ENCODE measurements around the gene TMEM80. TPM values are rescaled to one million over a fixed set of nuclear protein-coding genes. Genes with fewer than 3 reads are reported as not detected.

The TMEM80 gene
- total and polyA plus RNA-seq, 2 donors, result 17.7 to 31.1 TPM

DNA sequence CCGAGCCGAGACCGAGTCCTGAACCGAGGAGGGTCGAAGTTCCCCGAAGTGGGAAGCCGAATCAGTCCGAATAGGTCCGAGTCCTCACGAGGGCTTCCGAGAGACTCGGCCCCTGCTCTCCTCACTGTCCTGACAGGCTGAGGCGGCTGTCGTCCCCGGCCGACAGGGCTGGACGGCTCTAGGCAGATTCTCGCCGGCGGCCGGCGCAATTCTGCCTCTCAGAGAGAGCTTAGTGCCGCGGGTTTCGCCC is 403 bp upstream of the TMEM80 start:
- H3K9me3 ChIP-seq (ENCODE audit: control insufficient read depth in 2 of 2, insufficient read depth in 1 of 2, low read length in 1 of 2), result peaks cover 0 to 2% of the 10 kb centered on the region in 2 donors
- peak overlapping the region; percentile 100 for H3K27ac ChIP-seq (ENCODE audit: low read depth in 1 of 2, low read length in 1 of 2)
- H3K27me3 ChIP-seq (ENCODE audit: control insufficient read depth in 2 of 2, insufficient read depth in 1 of 2, low read length in 1 of 2), result no peaks in the 10 kb centered on the region
- peak overlapping the region; percentile 82 to 95 for H3K4me3 ChIP-seq (ENCODE audit: low read length in 2 of 2)
- H3K36me3 ChIP-seq (ENCODE audit: control insufficient read depth in 2 of 2, insufficient read depth in 2 of 2, low read length in 1 of 2), result peaks cover 15 to 20% of the 10 kb centered on the region in 2 donors
- WGBS, result under 1% methylated on average over 25 of the region's 25 CpGs
- DNase-seq (ENCODE audit: low read depth in 6 of 9, low spot score in 9 of 9), result no peak
- H3K4me1 ChIP-seq (ENCODE audit: control insufficient read depth in 2 of 2, insufficient read depth in 2 of 2, low read length in 2 of 2), result peaks cover 19 to 62% of the 10 kb centered on the region in 2 donors

DNA sequence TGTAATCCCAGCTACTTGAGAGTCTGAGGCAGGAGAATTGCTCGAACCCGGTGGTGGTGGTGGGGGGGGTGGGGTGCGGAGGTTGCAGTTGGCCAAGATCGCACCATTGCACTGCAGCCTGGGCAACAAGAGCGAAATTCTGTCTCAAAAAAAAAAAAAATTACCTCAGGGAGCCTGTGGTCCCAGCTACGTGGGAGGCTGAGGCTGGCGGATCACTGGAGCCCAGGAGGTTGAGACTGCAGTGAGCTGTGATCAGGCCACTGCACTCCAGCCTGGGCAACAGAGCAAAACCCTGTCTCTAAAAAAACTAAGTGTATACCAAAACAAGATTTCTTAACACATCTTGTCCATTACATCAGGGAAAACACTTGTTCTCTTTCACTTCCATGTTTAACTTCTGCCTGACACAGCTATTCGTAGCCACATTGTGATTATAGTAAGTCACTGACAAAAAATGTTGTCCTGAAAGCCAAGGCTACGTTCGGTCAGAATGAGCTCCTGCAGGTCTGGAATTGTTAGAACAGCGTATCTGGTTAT is 1.4 kb downstream of the TMEM80 start:
- Histone ChIP-seq H3K4me3 (ENCODE audit: low read length in 2 of 2) (no peak overlapping the region), H3K27ac (ENCODE audit: low read depth in 1 of 2, low read length in 1 of 2) (peak overlapping the region in 1 of 2 donors; percentile 43), H3K27me3 (ENCODE audit: control insufficient read depth in 2 of 2, insufficient read depth in 1 of 2, low read length in 1 of 2) (no peaks in the 10 kb centered on the region), H3K4me1 (ENCODE audit: control insufficient read depth in 2 of 2, insufficient read depth in 2 of 2, low read length in 2 of 2) (peaks cover 19 to 45% of the 10 kb centered on the region in 2 donors), H3K36me3 (ENCODE audit: control insufficient read depth in 2 of 2, insufficient read depth in 2 of 2, low read length in 1 of 2) (peaks cover 15 to 24% of the 10 kb centered on the region in 2 donors), H3K9me3 (ENCODE audit: control insufficient read depth in 2 of 2, insufficient read depth in 1 of 2, low read length in 1 of 2) (peaks cover 0 to 2% of the 10 kb centered on the region in 2 donors)
- WGBS, result 92% methylated on average over 11 of the region's 11 CpGs
- no peak for DNase-seq (ENCODE audit: low read depth in 6 of 9, low spot score in 9 of 9)

DNA sequence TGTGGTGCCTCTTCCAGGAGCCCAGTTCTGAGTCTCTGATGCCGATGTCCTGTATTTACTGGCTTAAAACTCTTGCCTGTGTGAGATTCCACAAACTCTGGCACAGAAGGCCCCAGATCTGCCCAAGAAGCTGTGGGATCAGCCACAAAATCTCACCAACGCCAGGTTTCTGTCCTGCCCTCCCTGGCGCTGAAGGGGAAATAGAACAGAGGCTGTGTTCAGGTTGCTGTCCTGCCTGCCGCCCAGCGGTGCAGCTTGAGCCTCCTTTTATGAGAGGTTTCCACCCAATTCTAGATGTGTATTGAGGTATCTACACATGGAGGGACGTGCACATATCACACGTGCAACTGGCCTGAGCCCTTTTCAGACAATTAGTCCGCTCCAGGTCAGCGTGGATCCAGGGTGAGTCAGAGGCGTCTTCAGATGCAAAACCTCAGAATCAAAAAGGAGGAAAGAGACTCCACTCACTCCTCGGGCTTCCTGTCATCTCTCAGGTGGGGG is 2.2 kb downstream of the TMEM80 start:
- no peaks in the 10 kb centered on the region for H3K27me3 ChIP-seq (ENCODE audit: control insufficient read depth in 2 of 2, insufficient read depth in 1 of 2, low read length in 1 of 2)
- WGBS, result 83% methylated on average over 11 of the region's 11 CpGs
- H3K36me3 ChIP-seq (ENCODE audit: control insufficient read depth in 2 of 2, insufficient read depth in 2 of 2, low read length in 1 of 2), result peaks cover 24 to 30% of the 10 kb centered on the region in 2 donors
- H3K4me1 ChIP-seq (ENCODE audit: control insufficient read depth in 2 of 2, insufficient read depth in 2 of 2, low read length in 2 of 2), result peaks cover 19 to 36% of the 10 kb centered on the region in 2 donors
- H3K9me3 ChIP-seq (ENCODE audit: control insufficient read depth in 2 of 2, insufficient read depth in 1 of 2, low read length in 1 of 2), result peaks cover 0 to 2% of the 10 kb centered on the region in 2 donors
- H3K4me3 ChIP-seq (ENCODE audit: low read length in 2 of 2), result no peak overlapping the region
- no peak for DNase-seq (ENCODE audit: low read depth in 6 of 9, low spot score in 9 of 9)
- peak overlapping the region; percentile 38 to 43 for H3K27ac ChIP-seq (ENCODE audit: low read depth in 1 of 2, low read length in 1 of 2)

DNA sequence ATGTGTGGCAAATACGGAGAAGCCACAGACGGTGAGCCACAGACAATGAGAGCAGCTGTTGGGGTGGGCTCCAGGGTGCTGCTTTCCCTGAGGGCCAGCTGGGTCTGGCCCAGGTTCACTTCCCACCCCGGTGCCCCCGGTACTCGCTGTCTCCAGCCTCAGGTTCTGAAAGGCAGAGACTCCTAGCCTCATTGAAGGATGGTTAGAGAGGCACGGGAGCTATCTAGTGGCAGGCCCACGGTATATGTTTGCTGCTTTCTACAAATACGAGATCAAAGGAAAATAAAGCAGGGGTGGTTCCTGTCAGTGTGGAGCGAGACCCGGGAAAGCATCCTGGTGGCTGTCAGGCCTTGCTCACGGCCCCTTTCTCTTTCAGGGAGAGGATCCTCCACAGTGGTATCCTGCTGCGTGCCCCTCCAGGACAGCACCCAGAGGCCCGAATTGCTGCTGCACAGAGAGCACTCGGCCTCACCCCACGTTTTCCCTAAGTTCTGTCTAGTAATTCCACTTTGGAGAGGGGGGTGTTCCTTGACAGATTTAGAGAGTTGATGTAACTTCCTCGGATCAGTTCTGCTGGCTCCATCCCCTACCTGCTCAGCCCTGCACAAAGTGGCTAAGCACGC is 3.0 kb downstream of the TMEM80 start:
- DNase-seq (ENCODE audit: low read depth in 6 of 9, low spot score in 9 of 9), result no peak
- Histone ChIP-seq H3K4me3 (ENCODE audit: low read length in 2 of 2) (no peak overlapping the region), H3K36me3 (ENCODE audit: control insufficient read depth in 2 of 2, insufficient read depth in 2 of 2, low read length in 1 of 2) (peaks cover 30 to 31% of the 10 kb centered on the region in 2 donors), H3K27ac (ENCODE audit: low read depth in 1 of 2, low read length in 1 of 2) (peak overlapping the region in 1 of 2 donors; percentile 15), H3K4me1 (ENCODE audit: control insufficient read depth in 2 of 2, insufficient read depth in 2 of 2, low read length in 2 of 2) (peaks cover 13 to 29% of the 10 kb centered on the region in 2 donors), H3K9me3 (ENCODE audit: control insufficient read depth in 2 of 2, insufficient read depth in 1 of 2, low read length in 1 of 2) (peaks cover 0 to 2% of the 10 kb centered on the region in 2 donors), H3K27me3 (ENCODE audit: control insufficient read depth in 2 of 2, insufficient read depth in 1 of 2, low read length in 1 of 2) (no peaks in the 10 kb centered on the region)
- WGBS, result 88% methylated on average over 17 of the region's 17 CpGs

DNA sequence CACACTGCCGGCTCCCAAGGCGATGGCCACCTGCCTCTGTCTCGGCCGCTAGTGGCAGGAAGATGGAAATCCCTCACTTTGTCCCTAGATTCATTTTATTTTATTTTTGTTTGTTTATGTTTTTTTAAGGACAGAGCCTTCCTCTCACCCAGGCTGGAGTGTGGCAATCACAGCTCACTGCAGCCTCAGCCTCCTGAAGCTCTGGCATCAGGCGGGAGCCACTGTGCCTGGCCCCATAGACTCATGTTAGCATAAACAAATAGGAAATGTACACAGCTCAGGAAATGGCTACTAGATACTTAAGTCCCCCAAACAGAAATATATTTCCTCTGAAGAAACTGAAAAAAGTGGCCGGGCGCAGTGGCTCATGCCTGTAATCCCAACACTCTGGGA is 3.5 kb downstream of the TMEM80 start:
- WGBS, result 99% methylated on average over 7 of the region's 7 CpGs
- no peaks in the 10 kb centered on the region for H3K27me3 ChIP-seq (ENCODE audit: control insufficient read depth in 2 of 2, insufficient read depth in 1 of 2, low read length in 1 of 2)
- peaks cover 8 to 24% of the 10 kb centered on the region in 2 donors for H3K4me1 ChIP-seq (ENCODE audit: control insufficient read depth in 2 of 2, insufficient read depth in 2 of 2, low read length in 2 of 2)
- H3K27ac ChIP-seq (ENCODE audit: low read depth in 1 of 2, low read length in 1 of 2), result no peak overlapping the region
- no peak overlapping the region for H3K4me3 ChIP-seq (ENCODE audit: low read length in 2 of 2)
- H3K9me3 ChIP-seq (ENCODE audit: control insufficient read depth in 2 of 2, insufficient read depth in 1 of 2, low read length in 1 of 2), result peaks cover 0 to 2% of the 10 kb centered on the region in 2 donors
- DNase-seq (ENCODE audit: low read depth in 6 of 9, low spot score in 9 of 9), result no peak
- H3K36me3 ChIP-seq (ENCODE audit: control insufficient read depth in 2 of 2, insufficient read depth in 2 of 2, low read length in 1 of 2), result peaks cover 30 to 31% of the 10 kb centered on the region in 2 donors

DNA sequence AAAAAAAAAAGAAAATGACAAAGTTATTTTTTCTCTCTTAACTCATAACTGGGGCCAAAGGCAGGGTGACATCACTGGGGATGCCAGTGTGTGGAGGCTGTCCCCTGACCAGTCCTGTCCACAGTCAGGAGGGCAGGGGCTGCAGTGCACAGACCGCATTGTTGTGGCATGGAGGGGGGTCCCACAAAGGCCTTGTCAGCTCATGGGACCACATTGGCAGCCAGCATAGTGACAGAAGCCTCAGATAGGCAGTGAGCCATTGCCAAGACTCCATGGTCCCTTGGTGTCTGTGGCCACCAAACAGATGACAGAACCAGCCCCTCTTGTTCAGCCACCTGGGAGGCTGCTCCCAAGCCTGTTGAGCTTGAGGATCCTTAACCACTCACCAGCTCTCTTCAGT is 4.1 kb downstream of the TMEM80 start:
- 92% methylated on average over 1 of the region's 1 CpG for WGBS
- H3K4me1 ChIP-seq (ENCODE audit: control insufficient read depth in 2 of 2, insufficient read depth in 2 of 2, low read length in 2 of 2), result peaks cover 6 to 22% of the 10 kb centered on the region in 2 donors
- no peak overlapping the region for H3K4me3 ChIP-seq (ENCODE audit: low read length in 2 of 2)
- peaks cover 0 to 2% of the 10 kb centered on the region in 2 donors for H3K9me3 ChIP-seq (ENCODE audit: control insufficient read depth in 2 of 2, insufficient read depth in 1 of 2, low read length in 1 of 2)
- DNase-seq (ENCODE audit: low read depth in 6 of 9, low spot score in 9 of 9), result no peak
- no peak overlapping the region for H3K27ac ChIP-seq (ENCODE audit: low read depth in 1 of 2, low read length in 1 of 2)
- peaks cover 31 to 38% of the 10 kb centered on the region in 2 donors for H3K36me3 ChIP-seq (ENCODE audit: control insufficient read depth in 2 of 2, insufficient read depth in 2 of 2, low read length in 1 of 2)
- H3K27me3 ChIP-seq (ENCODE audit: control insufficient read depth in 2 of 2, insufficient read depth in 1 of 2, low read length in 1 of 2), result peaks cover 0 to 2% of the 10 kb centered on the region in 2 donors

DNA sequence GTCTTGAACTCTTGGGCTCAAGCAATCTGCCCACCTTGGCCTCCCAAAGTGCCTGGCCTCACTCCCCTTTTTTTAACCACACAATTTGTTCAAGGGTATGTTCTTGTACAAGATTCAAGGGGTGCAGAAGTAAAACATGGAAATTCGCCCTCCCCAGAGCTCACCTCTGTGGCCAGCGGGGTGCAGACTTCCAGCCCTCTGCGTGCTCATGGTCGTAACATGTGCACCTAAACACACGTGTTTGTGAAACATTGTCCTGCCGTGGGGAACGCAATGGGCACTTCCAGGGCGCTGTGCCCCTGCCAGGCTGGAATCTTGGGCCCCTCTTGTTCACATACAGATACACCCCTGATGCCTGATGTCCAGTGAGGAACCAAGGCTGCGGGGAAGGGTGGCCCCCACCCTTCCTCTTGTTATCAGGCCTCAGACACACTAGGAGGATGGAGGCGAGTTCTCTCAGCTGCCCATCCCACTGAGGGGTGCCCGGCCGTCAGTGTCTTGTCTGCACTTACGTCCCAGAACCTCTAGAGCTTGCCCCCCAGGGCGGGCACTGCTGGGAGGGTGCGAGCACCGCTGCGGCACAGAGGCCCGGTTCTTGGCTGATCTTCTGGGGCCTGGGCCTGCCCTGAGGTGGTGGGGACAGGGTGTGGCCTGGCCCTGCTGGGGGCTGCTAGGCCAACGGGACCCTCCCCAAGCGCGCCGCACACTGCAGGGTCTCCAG is 6.3 kb downstream of the TMEM80 start:
- Histone ChIP-seq H3K9me3 (ENCODE audit: control insufficient read depth in 2 of 2, insufficient read depth in 1 of 2, low read length in 1 of 2) (no peaks in the 10 kb centered on the region), H3K27me3 (ENCODE audit: control insufficient read depth in 2 of 2, insufficient read depth in 1 of 2, low read length in 1 of 2) (peaks cover 20 to 21% of the 10 kb centered on the region in 2 donors), H3K36me3 (ENCODE audit: control insufficient read depth in 2 of 2, insufficient read depth in 2 of 2, low read length in 1 of 2) (peaks cover 34 to 43% of the 10 kb centered on the region in 2 donors), H3K27ac (ENCODE audit: low read depth in 1 of 2, low read length in 1 of 2) (no peak overlapping the region), H3K4me3 (ENCODE audit: low read length in 2 of 2) (no peak overlapping the region), H3K4me1 (ENCODE audit: control insufficient read depth in 2 of 2, insufficient read depth in 2 of 2, low read length in 2 of 2) (peaks cover 0 to 19% of the 10 kb centered on the region in 2 donors)
- 97% methylated on average over 22 of the region's 22 CpGs for WGBS
- DNase-seq (ENCODE audit: low read depth in 6 of 9, low spot score in 9 of 9), result no peak

DNA sequence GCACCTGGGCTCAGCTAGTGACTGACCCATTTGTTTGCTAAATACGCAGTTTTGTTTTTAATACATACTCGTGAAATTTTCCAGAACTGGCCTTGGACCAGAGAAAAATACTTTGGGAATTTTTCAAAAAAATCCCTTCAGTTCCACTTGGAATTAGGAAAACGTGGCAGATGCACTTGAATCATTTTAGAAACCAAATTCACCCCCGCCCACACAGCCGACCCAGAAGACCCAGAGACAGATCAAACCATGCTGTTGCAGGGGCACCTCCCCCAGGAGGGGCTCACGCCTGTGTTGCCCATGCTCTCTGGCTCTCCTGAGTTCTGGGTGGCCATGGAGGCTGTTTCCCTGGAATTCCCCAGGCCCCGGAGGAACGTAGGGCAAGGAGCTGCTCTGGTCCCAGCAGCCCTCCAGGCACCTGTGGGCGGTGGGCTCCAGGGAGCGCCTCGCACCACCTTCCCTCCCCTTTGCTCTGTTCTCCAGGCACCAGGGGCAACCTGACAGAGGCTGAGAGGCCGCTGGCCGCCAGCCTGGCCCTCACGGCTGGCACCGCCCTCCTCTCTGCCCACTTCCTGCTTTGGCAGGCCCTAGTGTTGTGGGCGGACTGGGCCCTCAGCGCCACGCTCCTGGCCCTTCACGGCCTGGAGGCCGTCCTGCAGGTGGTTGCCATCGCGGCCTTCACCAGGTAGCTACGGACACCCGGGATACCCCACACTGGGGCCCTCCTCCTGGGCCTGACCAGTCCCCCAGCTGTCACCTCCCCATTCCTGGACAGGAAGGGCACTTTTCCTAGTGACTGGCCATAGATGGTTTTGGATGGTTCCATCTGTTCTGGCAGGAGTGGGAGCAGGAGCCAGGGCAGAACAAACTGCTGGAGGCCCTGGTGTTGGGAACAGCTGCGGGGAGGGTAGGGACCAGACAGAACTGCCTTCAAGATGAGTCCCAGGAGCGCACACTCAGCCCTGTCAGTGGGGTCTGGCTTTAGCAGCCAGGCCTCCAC is 7.1 kb downstream of the TMEM80 start:
- H3K4me3 ChIP-seq (ENCODE audit: low read length in 2 of 2), result no peak overlapping the region
- H3K36me3 ChIP-seq (ENCODE audit: control insufficient read depth in 2 of 2, insufficient read depth in 2 of 2, low read length in 1 of 2), result peaks cover 34 to 43% of the 10 kb centered on the region in 2 donors
- H3K4me1 ChIP-seq (ENCODE audit: control insufficient read depth in 2 of 2, insufficient read depth in 2 of 2, low read length in 2 of 2), result peaks cover 0 to 12% of the 10 kb centered on the region in 2 donors
- peaks cover 29 to 30% of the 10 kb centered on the region in 2 donors for H3K27me3 ChIP-seq (ENCODE audit: control insufficient read depth in 2 of 2, insufficient read depth in 1 of 2, low read length in 1 of 2)
- 92% methylated on average over 26 of the region's 26 CpGs for WGBS
- no peak overlapping the region for H3K27ac ChIP-seq (ENCODE audit: low read depth in 1 of 2, low read length in 1 of 2)
- DNase-seq (ENCODE audit: low read depth in 6 of 9, low spot score in 9 of 9), result no peak
- no peaks in the 10 kb centered on the region for H3K9me3 ChIP-seq (ENCODE audit: control insufficient read depth in 2 of 2, insufficient read depth in 1 of 2, low read length in 1 of 2)
